HG03060 (cell line): Measurements from ENCODE around the gene NPRL2.

ENCODE experiments used
- ATAC-seq: cut with Tn5 transposase; IDR thresholded peaks from one replicate; pipeline ENCODE4 v1.9.1; 2021; ENCODE audit warnings: low read depth, moderate number of reproducible peaks; ENCODE audit not compliant: unreplicated experiment

Gene NPRL2

GRCh38 chr3:50353245-50354004, 2.9 kb upstream of the NPRL2 start:
- ATAC-seq: no peak

GRCh38 chr3:50352781-50353180, 2.2 kb upstream of the NPRL2 start:
- ATAC-seq: no peak

- ATAC-seq: no peak
Observed at GRCh38 chr3:50351323-50351697, 735 bp upstream of the NPRL2 start.

DNA sequence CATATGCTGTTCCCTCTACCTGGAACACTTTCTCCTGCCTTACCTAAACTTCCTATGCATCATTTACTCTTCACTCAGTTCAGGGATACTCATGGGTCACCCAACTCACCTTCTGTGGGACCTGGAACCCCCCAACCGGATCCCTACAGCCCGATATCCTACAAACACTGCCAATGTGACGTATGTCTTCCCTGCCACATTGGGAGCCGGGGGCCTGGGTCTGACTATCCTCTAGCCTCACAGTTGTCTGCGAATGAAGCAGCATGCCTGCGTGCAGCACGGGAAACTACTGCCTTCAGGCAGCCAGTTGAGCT, 405 bp downstream of the NPRL2 start:
- no peak for ATAC-seq

DNA sequence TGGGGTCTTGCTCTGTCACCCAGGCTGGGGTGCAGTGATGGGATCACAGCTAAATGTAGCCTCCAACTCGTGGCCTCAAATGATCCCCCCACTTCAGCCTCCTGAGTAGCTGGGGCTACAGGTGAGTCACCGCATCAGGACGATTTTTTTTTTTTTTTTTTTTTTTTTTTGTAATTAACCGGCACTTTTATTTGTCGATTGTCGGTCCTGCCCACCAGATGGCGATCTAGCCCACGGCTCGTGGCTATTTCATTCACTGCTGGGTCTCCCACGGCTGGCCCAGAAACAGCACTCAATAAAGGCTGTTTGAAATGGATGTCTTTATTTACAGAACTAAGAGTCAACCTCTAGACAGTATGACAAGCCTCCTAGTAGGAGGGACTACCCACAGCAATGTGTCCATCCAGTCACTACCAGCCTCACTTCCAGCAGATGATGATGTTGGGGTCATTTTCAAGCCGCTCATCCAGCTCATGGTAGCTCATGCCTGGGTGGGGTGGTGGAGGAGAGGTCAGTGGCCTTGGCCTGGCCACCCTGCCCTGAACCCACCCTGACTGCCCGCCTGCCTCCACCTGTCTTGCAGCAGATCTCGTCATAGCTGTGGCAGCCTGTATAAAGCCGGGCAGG, 3.3 kb downstream of the NPRL2 start:
- no peak for ATAC-seq

DNA sequence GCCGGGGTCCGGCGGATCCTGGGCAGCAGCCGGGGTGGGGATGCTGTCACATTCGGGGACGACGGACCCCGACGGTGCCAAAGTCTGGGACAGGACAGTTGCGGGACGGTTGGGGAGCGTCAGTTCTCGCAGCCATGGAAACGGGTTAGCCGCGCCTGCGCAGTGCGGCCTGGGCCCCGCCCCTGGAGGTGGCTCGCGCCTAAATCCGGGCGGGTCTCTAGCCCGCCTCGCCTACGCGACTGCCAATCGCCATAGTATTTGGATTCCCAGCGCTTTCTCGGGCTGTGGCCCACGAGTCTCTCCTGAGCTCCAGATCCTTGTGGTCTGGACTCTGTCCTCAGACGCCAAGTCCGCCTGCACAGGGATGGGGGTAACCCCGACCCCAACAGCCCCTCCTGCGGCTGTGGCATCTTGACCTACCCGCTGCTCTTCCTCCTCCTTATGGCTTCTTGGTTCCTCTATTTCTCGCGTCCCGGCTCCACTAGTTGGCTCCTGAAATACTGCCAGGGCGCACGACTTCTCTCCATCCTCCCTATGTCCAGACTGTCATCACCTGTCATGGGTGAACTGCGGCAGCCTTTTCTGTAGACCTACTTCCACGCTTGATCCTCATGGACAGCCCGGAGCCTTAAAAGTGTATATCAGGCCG, 4.9 kb downstream of the NPRL2 start, which contains the start of gene ZMYND10:
Gene ZMYND10 (minus strand): TSS at position 147 of the 649 bp plus-strand sequence. CDS start 153 bp downstream, outside the sequence.
- ATAC-seq: no peak

DNA sequence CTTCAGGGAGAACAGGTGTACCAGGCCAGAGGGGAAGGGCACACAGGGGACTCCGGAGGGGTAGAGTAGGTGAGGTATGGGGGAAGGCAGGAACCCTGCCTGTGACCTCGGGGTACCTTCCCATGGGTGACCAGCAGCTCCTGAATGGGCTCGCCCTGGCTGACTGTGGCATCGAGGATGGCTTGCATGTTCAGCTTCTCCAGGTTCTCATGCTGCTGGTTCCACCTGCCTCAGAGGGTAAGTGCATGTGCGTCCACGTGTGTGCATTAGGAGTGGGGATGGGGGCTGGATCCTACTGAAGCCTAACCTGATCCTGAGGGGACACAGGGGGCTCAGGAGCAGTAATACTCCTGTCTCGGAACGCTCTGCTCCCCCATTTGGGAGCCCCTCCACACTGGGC, 5.6 kb downstream of the NPRL2 start:
- no peak for ATAC-seq

GRCh38 chr3:50342813-50343633, 7.6 kb downstream of the NPRL2 start:
- ATAC-seq: no peak

GRCh38 chr3:50341996-50342650, 8.5 kb downstream of the NPRL2 start:
- ATAC-seq: no peak

GRCh38 chr3:50341537-50341936, 9.0 kb downstream of the NPRL2 start:
- no peak for ATAC-seq

GRCh38 chr3:50340448-50341329, 9.9 kb downstream of the NPRL2 start, which contains the start of gene RASSF1:
RASSF1 (minus strand) TSS chr3:50340836; CDS start chr3:50340805, 31 bp downstream.
- no peak for ATAC-seq

DNA sequence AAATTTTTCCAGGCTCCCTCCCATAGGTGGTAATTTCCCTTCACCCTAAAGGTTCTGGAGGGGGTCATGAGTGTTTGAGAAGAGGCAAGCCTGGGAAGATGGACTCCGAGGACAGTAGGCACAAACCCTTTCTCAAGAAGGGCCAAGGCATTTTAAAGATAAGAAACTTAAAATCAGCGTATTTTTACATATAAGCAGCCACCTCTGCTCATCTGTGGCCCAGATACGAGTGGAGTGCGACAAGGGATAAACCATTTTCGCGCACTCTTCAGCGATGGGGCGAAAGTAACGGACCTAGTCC, 10.5 kb downstream of the NPRL2 start:
- ATAC-seq: no peak

DNA sequence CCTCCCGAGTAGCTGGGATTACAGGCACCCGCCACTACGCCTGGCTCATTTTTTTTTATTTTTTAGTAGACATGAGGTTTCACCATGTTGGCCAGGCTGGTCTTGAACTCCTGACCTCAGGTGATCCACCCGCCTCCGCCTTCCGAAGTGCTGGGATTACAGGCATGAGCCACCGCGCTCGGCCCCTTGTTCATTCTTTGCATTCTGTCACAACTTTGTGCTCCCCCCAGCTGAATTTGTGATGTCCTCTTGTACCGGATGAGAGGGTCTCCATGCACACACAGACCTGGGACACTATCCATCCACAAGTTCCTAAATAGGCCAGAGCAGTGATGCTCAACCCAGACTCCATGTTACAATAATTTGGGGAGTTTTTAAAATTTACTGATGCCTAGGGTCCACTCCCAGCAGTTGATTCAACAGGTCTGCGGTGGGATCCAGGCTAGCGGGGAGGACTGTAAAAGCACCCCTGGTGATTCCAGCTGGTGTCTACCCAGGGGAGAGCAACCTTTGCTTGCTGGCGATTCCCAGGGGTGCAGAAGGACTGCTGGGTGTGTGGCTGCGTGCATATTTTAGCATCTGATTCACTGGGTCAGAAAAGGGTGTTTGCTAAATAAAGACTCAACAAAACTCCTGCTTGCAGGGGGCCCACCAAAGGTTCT, 11.0 kb downstream of the NPRL2 start:
- ATAC-seq: no peak

DNA sequence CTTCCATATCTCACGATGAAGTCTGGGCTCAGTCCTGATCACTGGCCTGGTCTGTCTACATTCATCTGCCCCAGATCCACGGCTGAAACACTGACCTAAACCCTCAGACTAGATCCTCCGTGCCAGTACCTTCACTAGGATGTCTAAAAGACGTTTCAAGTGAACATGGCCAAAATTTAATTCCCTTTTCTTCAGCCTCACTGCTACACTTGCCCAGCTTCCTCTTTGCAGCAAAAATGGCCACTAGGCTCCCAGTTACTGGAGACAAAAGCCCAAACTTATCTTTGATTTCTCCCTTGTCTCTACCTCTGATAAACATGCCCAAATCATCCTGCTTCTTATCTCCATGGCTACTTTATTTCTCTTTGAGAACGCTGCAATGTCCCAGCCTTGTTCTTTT, 11.6 kb downstream of the NPRL2 start:
- ATAC-seq: no peak

DNA sequence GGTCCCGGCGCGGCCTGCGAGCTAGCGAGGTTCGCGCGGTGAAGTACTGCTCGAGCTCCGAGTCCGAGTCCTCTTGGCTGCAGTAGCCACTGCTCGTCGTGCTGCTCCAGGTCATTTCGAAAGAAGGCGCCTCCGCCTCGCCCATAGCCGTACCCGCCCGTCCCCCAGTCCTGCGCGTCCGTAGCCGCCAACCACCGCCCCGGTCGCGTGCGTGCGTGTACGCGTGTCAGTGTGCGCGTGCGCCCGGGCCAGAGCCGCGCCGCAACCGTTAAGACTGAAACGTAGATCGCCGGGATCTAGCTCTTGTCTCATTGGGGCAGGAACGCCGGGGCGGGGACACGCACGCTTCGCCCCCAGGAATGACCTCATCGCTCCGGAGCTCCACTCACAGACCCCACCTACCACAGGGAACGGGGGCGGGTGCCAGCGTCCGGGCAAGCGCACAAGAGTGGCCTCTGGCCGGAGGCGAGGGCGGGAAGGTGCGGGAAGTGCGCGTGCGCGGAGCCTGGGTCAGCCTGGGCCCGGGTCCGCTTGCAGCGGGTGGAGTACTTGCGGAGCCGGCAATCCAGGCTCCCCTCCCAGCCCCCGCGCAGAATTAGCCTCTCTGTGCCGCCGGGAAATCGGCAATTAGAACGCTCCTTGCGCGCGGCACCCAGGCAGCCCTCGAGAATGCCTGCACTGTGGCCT, 13.3 kb downstream of the NPRL2 start:
- ATAC-seq: peak; percentile 66

DNA sequence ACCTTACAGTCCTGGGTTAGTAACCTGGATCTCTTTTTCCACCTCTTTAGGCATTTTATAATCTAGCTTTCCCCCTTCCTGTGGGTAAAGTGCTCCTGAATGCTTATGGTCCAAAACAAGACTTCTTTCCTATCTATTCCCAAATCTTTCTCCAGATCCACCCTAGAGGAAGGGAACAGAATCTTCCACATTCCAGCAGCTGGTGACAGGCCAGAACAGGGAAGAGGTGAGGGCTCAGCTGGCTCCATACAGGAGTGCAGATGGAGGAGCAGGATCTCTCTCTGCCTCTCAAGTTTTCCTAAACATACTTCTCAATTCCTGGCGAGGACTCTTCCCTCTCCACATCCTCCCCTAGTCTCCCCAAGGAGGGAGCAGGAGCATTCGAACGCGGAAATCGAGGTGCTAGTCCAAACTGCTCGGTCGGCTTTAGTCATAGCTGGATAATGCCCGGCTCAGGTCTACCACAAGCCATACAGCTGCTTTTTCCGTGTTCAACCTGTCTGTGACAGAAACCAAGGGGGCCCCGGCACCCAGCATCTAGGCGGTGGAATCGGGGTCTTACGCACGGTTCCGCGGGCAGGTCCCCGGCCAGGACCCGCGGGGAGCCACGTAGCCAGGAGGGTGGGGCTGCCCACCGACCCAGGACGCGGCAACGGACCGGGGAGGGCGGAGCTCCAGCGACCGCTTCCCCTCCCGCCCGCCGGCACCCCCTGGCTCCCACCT, 14.0 kb downstream of the NPRL2 start:
- ATAC-seq: peak; percentile 15

DNA sequence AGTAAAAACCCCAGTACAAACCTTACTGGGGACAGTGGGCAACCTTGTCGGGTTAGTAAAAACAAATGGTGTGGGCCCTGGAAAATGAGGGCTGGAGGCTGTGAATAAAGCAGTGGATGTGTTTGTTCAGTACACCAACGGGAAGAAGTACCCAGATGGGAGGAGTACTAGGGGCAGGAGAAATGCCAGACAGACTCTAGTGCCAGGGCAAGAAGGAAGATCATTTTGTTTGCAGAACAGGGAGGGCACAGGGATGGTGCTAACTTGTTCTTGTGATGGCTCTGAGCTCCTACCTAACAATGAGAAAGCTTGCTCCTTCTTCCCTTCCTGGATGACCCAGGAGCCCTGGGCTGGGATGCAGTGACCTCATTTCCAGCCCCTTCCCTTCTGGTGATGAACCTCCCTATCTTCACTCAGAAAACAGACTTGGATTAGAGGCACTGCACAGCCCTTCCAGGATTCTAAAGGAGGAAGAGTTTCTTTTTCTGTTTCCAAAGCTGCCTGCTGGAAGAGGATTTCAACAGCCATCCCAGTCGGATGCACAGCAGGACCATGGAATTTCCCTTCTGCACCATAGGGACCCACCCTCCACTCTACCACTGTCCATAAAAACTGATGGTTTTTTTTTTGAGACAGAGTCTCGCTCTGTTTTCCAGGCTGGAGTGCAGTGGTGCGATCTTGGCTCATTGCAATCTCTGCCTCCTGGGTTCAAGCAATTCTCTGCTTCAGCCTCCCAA, 16.1 kb downstream of the NPRL2 start:
- no peak for ATAC-seq
